HCT116 (cell line): ENCODE results near the gene ZXDC. TPM values are rescaled to one million over a fixed set of nuclear protein-coding genes. Genes with fewer than 3 reads are reported as not detected.

Experiments used
- ATAC-seq: fragments of 200-7000 bp; cut with Tn5 transposase; 2 replicates; pipeline ENCODE4 v1.9.1; 2020; ENCODE audit warnings: mild to moderate bottlenecking, moderate library complexity
- BruUV-seq: library from RNA; stranded (reverse); fragments of 400-500 nt; replicated peaks from 2 replicates; lab custom pipeline; 2021; lab: Mats Ljungman, UMichigan
- CTCF ChIA-PET: fragments of 300-600 bp; sonication (Branson Sonifier 250); formaldehyde crosslinking; loops from one replicate; lab custom pipeline; 2021; ENCODE audit warnings: antibody characterized with exemption; lab: Charles Lee
- POLR2A ChIA-PET: fragments of 300-600, 350-600 bp; sonication (Branson Sonifier 250); formaldehyde crosslinking; loops from one replicate; lab custom pipeline; 2021; ENCODE audit warnings: antibody characterized with exemption; lab: Charles Lee
- RAD21 ChIA-PET, 2 experiments: fragments of 300-600 bp; sonication (Branson Sonifier 250); formaldehyde crosslinking; loops; one replicate each; lab custom pipeline; 2023; ENCODE audit warnings: low total read pairs in 2 of 2; ENCODE audit not compliant: uncharacterized antibody in 2 of 2, unreplicated experiment in 2 of 2, low non-redundant PET in 1 of 2; lab: Charles Lee
- DNase-seq: peaks from one replicate; pipeline ENCODE4 v3.0.0-alpha.2; 2010; ENCODE audit warnings: low read depth, low spot score
- H2AFZ ChIP-seq: fragments of 200-600 bp; shearing (Covaris generic), sonication (generic); 2 replicates; pipeline ENCODE4 v1.6.1; 2017; ENCODE audit warnings: low read depth, mixed run types, mixed read lengths, antibody characterized with exemption, low read length; ENCODE audit not compliant: poor library complexity, severe bottlenecking
- H3K27ac ChIP-seq: 2 replicates; pipeline ENCODE4 v1.5.1; 2012; ENCODE audit warnings: low read depth, low read length
- H3K27me3 ChIP-seq: fragments of 200-600 bp; sonication (generic); 2 replicates; pipeline ENCODE4 v1.6.1; 2016; ENCODE audit warnings: mixed run types, low read length, mixed read lengths; ENCODE audit not compliant: insufficient read depth
- H3K36me3 ChIP-seq, 2 experiments: fragments of 200-500 bp in 1 of 2; fragments of 200-600 bp in 1 of 2; sonication (Bioruptor generic) in 1 of 2; sonication (generic) in 1 of 2; 2 replicates each; pipeline versions ENCODE4 v1.5.1 to v1.6.1; 2014 to 2016; ENCODE audit warnings: low read length in 2 of 2, inconsistent platforms in 1 of 2, mixed read lengths in 1 of 2, mixed run types in 1 of 2; ENCODE audit not compliant: insufficient read depth in 2 of 2, control insufficient read depth in 1 of 2
- H3K4me1 ChIP-seq, 2 experiments: fragments of 200-600 bp in 1 of 2; sonication (generic) in 1 of 2; 2 replicates each; pipeline versions ENCODE4 v1.5.1 to v1.6.1; 2012 to 2017; ENCODE audit warnings: low read length in 2 of 2, inconsistent platforms in 1 of 2, mild to moderate bottlenecking in 1 of 2, mixed read lengths in 1 of 2, mixed run types in 1 of 2, moderate library complexity in 1 of 2; ENCODE audit not compliant: insufficient read depth in 2 of 2, control insufficient read depth in 1 of 2
- H3K4me2 ChIP-seq: fragments of 200-600 bp; sonication (generic); 2 replicates; pipeline ENCODE4 v1.6.1; 2017; ENCODE audit warnings: mixed run types, low read length, mixed read lengths
- H3K4me3 ChIP-seq, 2 experiments: fragments of 200-600 bp in 1 of 2; sonication (generic) in 1 of 2; replicated peaks in 1 of 2; 2 replicates each; pipeline ENCODE4 v1.5.1; 2011 to 2016; ENCODE audit warnings: low read length in 2 of 2, control low read depth in 1 of 2, low read depth in 1 of 2, mild to moderate bottlenecking in 1 of 2, mixed read lengths in 1 of 2, mixed run types in 1 of 2
- H3K79me2 ChIP-seq: fragments of 200-600 bp; sonication (generic); 2 replicates; pipeline ENCODE4 v1.6.1; 2017; ENCODE audit warnings: mild to moderate bottlenecking, mixed run types, low read length, moderate library complexity, mixed read lengths; ENCODE audit not compliant: insufficient read depth
- H3K9ac ChIP-seq: fragments of 200-600 bp; sonication (generic); 2 replicates; pipeline ENCODE4 v1.6.1; 2016; ENCODE audit warnings: low read length, mixed read lengths
- H3K9me2 ChIP-seq: fragments of 200-600 bp; sonication (generic), shearing (Covaris generic); 2 replicates; pipeline ENCODE4 v1.6.1; 2017; ENCODE audit warnings: mixed run types, mild to moderate bottlenecking, moderate library complexity; ENCODE audit not compliant: insufficient read depth
- H3K9me3 ChIP-seq, 2 experiments: fragments of 200-500 bp in 1 of 2; fragments of 200-600 bp in 1 of 2; sonication (Bioruptor generic) in 1 of 2; sonication (generic) in 1 of 2; 2 replicates each; pipeline ENCODE4 v1.6.1; 2014 to 2017; ENCODE audit warnings: low read length in 2 of 2, mixed read lengths in 2 of 2, inconsistent platforms in 1 of 2, low read depth in 1 of 2, mild to moderate bottlenecking in 1 of 2, mixed run types in 1 of 2, moderate library complexity in 1 of 2; ENCODE audit not compliant: control insufficient read depth in 1 of 2, insufficient read depth in 1 of 2
- H4K20me1 ChIP-seq: fragments of 200-600 bp; sonication (generic), shearing (Covaris generic); 2 replicates; pipeline ENCODE4 v1.6.1; 2017; ENCODE audit warnings: mixed run types, mild to moderate bottlenecking, moderate library complexity; ENCODE audit not compliant: insufficient read depth
- ATF3 ChIP-seq: IDR thresholded peaks from 2 replicates; pipeline ENCODE4 v1.6.1; 2012
- CBX3 ChIP-seq: IDR thresholded peaks from 2 replicates; pipeline ENCODE4 v1.6.1; 2012; ENCODE audit warnings: low read depth
- CEBPB ChIP-seq: IDR thresholded peaks from 2 replicates; pipeline ENCODE4 v1.6.1; 2012; ENCODE audit warnings: low read depth
- CTCF ChIP-seq, 3 experiments: fragments of 200-600 bp in 1 of 3; sonication (generic) in 1 of 3; IDR thresholded peaks in 2 of 3; conservative IDR thresholded peaks in 1 of 3; 2 replicates each; pipeline ENCODE4 v1.5.1; 2012 to 2017; ENCODE audit warnings: low read depth in 2 of 3, low read length in 2 of 3, antibody characterized with exemption in 1 of 3, borderline replicate concordance in 1 of 3, control low read depth in 1 of 3, mild to moderate bottlenecking in 1 of 3, mixed read lengths in 1 of 3, mixed run types in 1 of 3, moderate library complexity in 1 of 3; ENCODE audit not compliant: insufficient read depth in 1 of 3
- EGR1 ChIP-seq: IDR thresholded peaks from 2 replicates; pipeline ENCODE4 v1.6.1; 2012; ENCODE audit warnings: low read depth
- EZH2 ChIP-seq: fragments of 200-600 bp; sonication (generic); IDR thresholded peaks from 2 replicates; pipeline ENCODE4 v1.6.1; 2017; ENCODE audit warnings: antibody characterized with exemption, mixed run types
- EZH2phosphoT487 ChIP-seq: fragments of 200-600 bp; IDR thresholded peaks from 2 replicates; pipeline ENCODE4 v1.6.1; 2018; ENCODE audit warnings: antibody characterized with exemption, borderline replicate concordance
- FOSL1 ChIP-seq: IDR thresholded peaks from 2 replicates; pipeline ENCODE4 v1.6.1; 2012; ENCODE audit warnings: low read depth
- POLR2A ChIP-seq: IDR thresholded peaks from 2 replicates; pipeline ENCODE4 v1.7.0; 2011; ENCODE audit warnings: borderline replicate concordance; ENCODE audit not compliant: insufficient read depth, insufficient read length; ENCODE audit errors: extremely low read depth
- POLR2AphosphoS5 ChIP-seq: IDR thresholded peaks from 2 replicates; pipeline ENCODE4 v1.6.1; 2011; ENCODE audit warnings: mild to moderate bottlenecking, low read depth, low read length, moderate library complexity
- RAD21 ChIP-seq: IDR thresholded peaks from 2 replicates; pipeline ENCODE4 v1.6.1; 2012; ENCODE audit warnings: low read depth, mild to moderate bottlenecking
- REST ChIP-seq: IDR thresholded peaks from 2 replicates; pipeline ENCODE4 v1.6.1; 2012; ENCODE audit warnings: low read depth
- SIN3A ChIP-seq: IDR thresholded peaks from 2 replicates; pipeline ENCODE4 v1.6.1; 2012; ENCODE audit warnings: low read depth
- SP1 ChIP-seq: IDR thresholded peaks from 2 replicates; pipeline ENCODE4 v1.6.1; 2012; ENCODE audit warnings: low read depth
- SRF ChIP-seq: IDR thresholded peaks from 2 replicates; pipeline ENCODE4 v1.6.1; 2012; ENCODE audit warnings: low read depth
- TCF7L2 ChIP-seq: IDR thresholded peaks from 2 replicates; pipeline ENCODE4 v1.7.0; 2011; ENCODE audit warnings: borderline replicate concordance, inconsistent platforms; ENCODE audit not compliant: insufficient read depth, insufficient read length; ENCODE audit errors: extremely low read depth
- ZFX ChIP-seq: fragments of 450-650 bp; IDR thresholded peaks from 2 replicates; pipeline ENCODE4 v1.6.1; 2017
- ZNF274 ChIP-seq: fragments of 200-500 bp; sonication (Bioruptor generic); IDR thresholded peaks from 2 replicates; pipeline ENCODE4 v1.6.1; 2014; ENCODE audit warnings: mild to moderate bottlenecking, low read depth, low read length, inconsistent platforms
- intact Hi-C: fragments of 100-400 bp; cut with micrococcal nuclease; formaldehyde crosslinking; loops from 2 replicates; pipeline ENCODE4 v1.10.0; 2022
- total RNA-seq: library from RNA; stranded (reverse); gene quantifications from one replicate; pipeline ENCODE4 v1.2.1, GENCODE V29; 2021; ENCODE audit not compliant: unreplicated experiment
- TF ChIP-seq, protein P1 (sequence below): IDR thresholded peaks from 2 replicates; pipeline ENCODE4 v1.6.1; 2012
- TF ChIP-seq, protein P2 (sequence below): IDR thresholded peaks from 2 replicates; pipeline ENCODE4 v1.6.1; 2011; ENCODE audit warnings: mild to moderate bottlenecking, low read length, moderate library complexity; ENCODE audit not compliant: insufficient replicate concordance; ENCODE audit errors: extremely low read depth

ZXDC gene
- total RNA-seq, 1 experiment from 2014 or later = 29.9 TPM

GRCh38 chr3:126516936-126517290, 41.2 kb upstream of the ZXDC start:
- ATAC-seq (no peak), DNase-seq (no peak)
- Histone ChIP-seq H3K27me3 (no peaks in the 10 kb centered on the region), H3K4me2 (no peak overlapping the region), H3K9ac (no peak overlapping the region), H3K27ac (no peak overlapping the region), H4K20me1 (no peaks in the 10 kb centered on the region), H3K4me3 (no peak overlapping the region), H3K4me1 (no peaks in the 10 kb centered on the region; a peak in 1 of 4 replicates), H3K79me2 (no peaks in the 10 kb centered on the region), H3K9me2 (no peaks in the 10 kb centered on the region), H3K36me3 (no peaks in the 10 kb centered on the region), H2AFZ (no peak overlapping the region), H3K9me3 (no peaks in the 10 kb centered on the region)
- TF ChIP-seq SP1 = no peak
- TF ChIP-seq ZFX = no peak
- no peak for TF ChIP-seq EZH2phosphoT487
- no peak for TF ChIP-seq SRF
- TF ChIP-seq ATF3 = no peak
- no peak for TF ChIP-seq EZH2
- TF ChIP-seq ZNF274 = no peak
- TF ChIP-seq TCF7L2 = no peak
- no peak for TF ChIP-seq RAD21
- TF ChIP-seq, protein P1, sequence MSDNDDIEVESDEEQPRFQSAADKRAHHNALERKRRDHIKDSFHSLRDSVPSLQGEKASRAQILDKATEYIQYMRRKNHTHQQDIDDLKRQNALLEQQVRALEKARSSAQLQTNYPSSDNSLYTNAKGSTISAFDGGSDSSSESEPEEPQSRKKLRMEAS = no peak
- no peak for TF ChIP-seq FOSL1
- TF ChIP-seq SIN3A = no peak
- TF ChIP-seq POLR2AphosphoS5 = no peak
- TF ChIP-seq POLR2A = no peak
- TF ChIP-seq EGR1 = no peak
- no peak for TF ChIP-seq REST
- no peak for TF ChIP-seq CTCF (IDR thresholded peaks at IDR 0.05 in 2 of 3, conservative IDR thresholded peaks at IDR 0.05 in 1 of 3; ENCODE audit: borderline replicate concordance in 1 of 3, insufficient read depth in 1 of 3, low read depth in 2 of 3, low read length in 2 of 3)
- TF ChIP-seq, protein P2, sequence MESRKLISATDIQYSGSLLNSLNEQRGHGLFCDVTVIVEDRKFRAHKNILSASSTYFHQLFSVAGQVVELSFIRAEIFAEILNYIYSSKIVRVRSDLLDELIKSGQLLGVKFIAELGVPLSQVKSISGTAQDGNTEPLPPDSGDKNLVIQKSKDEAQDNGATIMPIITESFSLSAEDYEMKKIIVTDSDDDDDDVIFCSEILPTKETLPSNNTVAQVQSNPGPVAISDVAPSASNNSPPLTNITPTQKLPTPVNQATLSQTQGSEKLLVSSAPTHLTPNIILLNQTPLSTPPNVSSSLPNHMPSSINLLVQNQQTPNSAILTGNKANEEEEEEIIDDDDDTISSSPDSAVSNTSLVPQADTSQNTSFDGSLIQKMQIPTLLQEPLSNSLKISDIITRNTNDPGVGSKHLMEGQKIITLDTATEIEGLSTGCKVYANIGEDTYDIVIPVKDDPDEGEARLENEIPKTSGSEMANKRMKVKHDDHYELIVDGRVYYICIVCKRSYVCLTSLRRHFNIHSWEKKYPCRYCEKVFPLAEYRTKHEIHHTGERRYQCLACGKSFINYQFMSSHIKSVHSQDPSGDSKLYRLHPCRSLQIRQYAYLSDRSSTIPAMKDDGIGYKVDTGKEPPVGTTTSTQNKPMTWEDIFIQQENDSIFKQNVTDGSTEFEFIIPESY = no peak
- TF ChIP-seq CBX3 = no peak
- no peak for TF ChIP-seq CEBPB
- BruUV-seq = no TSS peak
- ChIA-PET CTCF (no interaction called here), RAD21 (no interaction called here), POLR2A (no interaction called here)
- intact Hi-C loops = no loop called here
